OCI-LY1 (cell line): ENCODE measurements around the gene ATAD3A.

ENCODE experiments used
- CTCF ChIP-seq: fragments of 200-600 bp; sonication (generic), shearing (Covaris generic); IDR thresholded peaks from 2 replicates; pipeline ENCODE4 v1.5.1; 2017; ENCODE audit warnings: mild to moderate bottlenecking, antibody characterized with exemption, low read length, moderate library complexity, mixed read lengths
- EZH2 ChIP-seq: fragments of 200-600 bp; sonication (generic), shearing (Covaris generic); IDR thresholded peaks from 2 replicates; pipeline ENCODE4 v1.8.0; 2017; ENCODE audit warnings: borderline replicate concordance, mixed run types, mild to moderate bottlenecking, antibody characterized with exemption, low read length, moderate library complexity, mixed read lengths

- TF ChIP-seq CTCF (no peak), EZH2 (no peak)
Measured at GRCh38 chr1:1545946-1546737, 34.2 kb downstream of the ATAD3A start.
